GM10248 (cell line): ENCODE results near the gene MLNR.

Experiments
- CTCF ChIA-PET: fragments of 300-600 bp; sonication (Branson Sonifier 250); formaldehyde crosslinking; extraction: SDS; loops from one replicate; lab custom pipeline; 2021; ENCODE audit warnings: antibody characterized with exemption; lab: Yijun Ruan, JAX
- POLR2A ChIA-PET: fragments of 350-650 bp; sonication (Branson Sonifier 250); formaldehyde crosslinking; extraction: SDS; loops from one replicate; lab custom pipeline; 2020; ENCODE audit warnings: antibody characterized with exemption; lab: Yijun Ruan, JAX
- DNase-seq: peaks from one replicate; pipeline ENCODE4 v3.0.0; 2012; ENCODE audit errors: extremely low spot score
- TF ChIP-seq, protein P1 (sequence below): IDR thresholded peaks from 2 replicates; pipeline ENCODE4 v1.5.1; 2012; ENCODE audit warnings: mild to moderate bottlenecking, low read depth; ENCODE audit errors: extremely low read depth, missing control alignments, control extremely low read depth

The MLNR gene

GRCh38 chr13:49214917-49215376 is 5.2 kb upstream of the MLNR start:
- TF ChIP-seq, protein P1, sequence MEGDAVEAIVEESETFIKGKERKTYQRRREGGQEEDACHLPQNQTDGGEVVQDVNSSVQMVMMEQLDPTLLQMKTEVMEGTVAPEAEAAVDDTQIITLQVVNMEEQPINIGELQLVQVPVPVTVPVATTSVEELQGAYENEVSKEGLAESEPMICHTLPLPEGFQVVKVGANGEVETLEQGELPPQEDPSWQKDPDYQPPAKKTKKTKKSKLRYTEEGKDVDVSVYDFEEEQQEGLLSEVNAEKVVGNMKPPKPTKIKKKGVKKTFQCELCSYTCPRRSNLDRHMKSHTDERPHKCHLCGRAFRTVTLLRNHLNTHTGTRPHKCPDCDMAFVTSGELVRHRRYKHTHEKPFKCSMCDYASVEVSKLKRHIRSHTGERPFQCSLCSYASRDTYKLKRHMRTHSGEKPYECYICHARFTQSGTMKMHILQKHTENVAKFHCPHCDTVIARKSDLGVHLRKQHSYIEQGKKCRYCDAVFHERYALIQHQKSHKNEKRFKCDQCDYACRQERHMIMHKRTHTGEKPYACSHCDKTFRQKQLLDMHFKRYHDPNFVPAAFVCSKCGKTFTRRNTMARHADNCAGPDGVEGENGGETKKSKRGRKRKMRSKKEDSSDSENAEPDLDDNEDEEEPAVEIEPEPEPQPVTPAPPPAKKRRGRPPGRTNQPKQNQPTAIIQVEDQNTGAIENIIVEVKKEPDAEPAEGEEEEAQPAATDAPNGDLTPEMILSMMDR: peak; percentile 11
- POLR2A ChIA-PET: no interaction called here
- peak; percentile 39 for DNase-seq
- CTCF ChIA-PET: interaction anchor here (0.9 to 1.6 kb wide), 5 partner anchors 9 to 33 kb away, joined by 3 to 5 read pairs (median 3); partner anchors contain the start of gene CDADC1

DNA sequence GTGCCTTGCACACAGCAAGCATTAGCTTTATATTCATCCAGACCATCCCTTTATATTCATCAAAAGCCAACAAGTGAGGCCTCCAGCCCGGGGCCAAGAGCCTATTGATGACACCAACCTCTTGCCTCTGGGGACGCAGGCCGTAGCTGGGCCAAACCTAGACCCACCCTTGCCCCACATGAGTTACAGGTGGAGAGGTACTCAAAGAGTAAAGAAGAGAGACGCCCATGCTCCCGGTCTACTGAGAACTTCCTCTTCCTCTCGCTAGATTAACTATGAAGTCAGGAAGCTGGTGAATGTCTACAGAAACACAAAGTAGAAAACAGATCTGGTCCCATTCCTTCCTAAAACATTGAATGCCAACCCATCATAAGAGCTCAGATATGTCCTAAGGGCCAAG is 3.8 kb upstream of the MLNR start:
- no peak for DNase-seq
- TF ChIP-seq, protein P1: no peak
- ChIA-PET CTCF (interaction anchor here (1.1 to 1.7 kb wide), 4 partner anchors 12 to 65 kb away, joined by 4 to 7 read pairs (median 4); no protein-coding TSS in a partner anchor), POLR2A (no interaction called here)

- CTCF ChIA-PET: interaction anchor here (1.2 to 1.3 kb wide), 2 partner anchors 28 to 389 kb away, joined by 3 read pairs; no protein-coding TSS in a partner anchor
- TF ChIP-seq, protein P1: no peak
- POLR2A ChIA-PET: no interaction called here
- DNase-seq: no peak
These were observed 2.1 kb upstream of the MLNR start for GRCh38 chr13:49217962-49218492.

GRCh38 chr13:49218493-49219051 is 1.6 kb upstream of the MLNR start:
- POLR2A ChIA-PET: no interaction called here
- CTCF ChIA-PET: interaction anchor here (1.2 kb wide), 1 partner anchor 27 kb away, joined by 3 read pairs; no protein-coding TSS in a partner anchor
- TF ChIP-seq, protein P1: no peak
- DNase-seq: no peak

- TF ChIP-seq, protein P1: no peak
- ChIA-PET CTCF (interaction anchor here (1.0 kb wide), 1 partner anchor 18 kb away, joined by 3 read pairs; no protein-coding TSS in a partner anchor), POLR2A (no interaction called here)
- peak; percentile 34 for DNase-seq
These were observed 497 bp upstream of the MLNR start for GRCh38 chr13:49219647-49220035.

DNA sequence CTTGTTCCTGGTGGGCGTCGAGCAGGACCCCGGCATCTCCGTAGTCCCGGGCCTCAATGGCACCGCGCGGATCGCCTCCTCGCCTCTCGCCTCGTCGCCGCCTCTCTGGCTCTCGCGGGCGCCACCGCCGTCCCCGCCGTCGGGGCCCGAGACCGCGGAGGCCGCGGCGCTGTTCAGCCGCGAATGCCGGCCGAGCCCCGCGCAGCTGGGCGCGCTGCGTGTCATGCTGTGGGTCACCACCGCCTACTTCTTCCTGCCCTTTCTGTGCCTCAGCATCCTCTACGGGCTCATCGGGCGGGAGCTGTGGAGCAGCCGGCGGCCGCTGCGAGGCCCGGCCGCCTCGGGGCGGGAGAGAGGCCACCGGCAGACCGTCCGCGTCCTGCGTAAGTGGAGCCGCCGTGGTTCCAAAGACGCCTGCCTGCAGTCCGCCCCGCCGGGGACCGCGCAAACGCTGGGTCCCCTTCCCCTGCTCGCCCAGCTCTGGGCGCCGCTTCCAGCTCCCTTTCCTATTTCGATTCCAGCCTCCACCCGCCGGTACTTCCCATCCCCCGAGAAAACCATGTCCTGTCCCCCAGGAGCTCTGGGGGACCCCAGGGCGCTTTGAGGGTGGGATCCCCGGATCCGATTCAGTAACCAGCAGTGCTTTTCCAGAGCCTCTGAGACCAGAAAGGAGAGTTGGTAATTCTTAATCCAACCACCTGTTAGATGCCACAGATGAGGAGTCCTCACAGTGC is 885 bp downstream of the MLNR start:
- DNase-seq: peak; percentile 31

More for the DNA sequence above, 885 bp downstream of the MLNR start:
- POLR2A ChIA-PET: no interaction called here
- TF ChIP-seq, protein P1: no peak
- CTCF ChIA-PET: interaction anchor here (0.9 to 1.5 kb wide), 2 partner anchors 19 to 27 kb away, joined by 4 read pairs; partner anchors contain the start of gene CDADC1
